GM23338 (cell line): ENCODE measurements around the gene LINGO1. TPM values are rescaled to one million over a fixed set of nuclear protein-coding genes. Genes with fewer than 3 reads are reported as not detected.

Experiments
- ATAC-seq: fragments of 200-7000 bp; cut with Tn5 transposase; 3 replicates; pipeline ENCODE4 v1.9.1; 2020
- DNase-seq: peaks from one replicate; pipeline ENCODE4 v3.0.0-alpha.2; 2015; ENCODE audit warnings: low spot score
- H2AFZ ChIP-seq: fragments of 200-600 bp; sonication (generic); 2 replicates; pipeline ENCODE4 v1.8.0; 2016; ENCODE audit warnings: antibody characterized with exemption, mild to moderate bottlenecking, moderate library complexity
- H3F3A ChIP-seq: fragments of 200-600 bp; sonication (generic); replicated peaks from 2 replicates; pipeline ENCODE4 v1.8.0; 2017; ENCODE audit warnings: antibody characterized with exemption, mixed run types, low read depth
- H3K27ac ChIP-seq: fragments of 200-600 bp; sonication (generic); 2 replicates; pipeline ENCODE4 v1.6.1; 2016; ENCODE audit warnings: low read depth
- H3K27me3 ChIP-seq: fragments of 200-600 bp; sonication (generic); 2 replicates; pipeline ENCODE4 v1.8.0; 2016; ENCODE audit warnings: mild to moderate bottlenecking, mixed run types, moderate library complexity; ENCODE audit not compliant: insufficient read depth
- H3K36me3 ChIP-seq: fragments of 200-600 bp; sonication (generic); 2 replicates; pipeline ENCODE4 v1.8.0; 2016; ENCODE audit warnings: mild to moderate bottlenecking; ENCODE audit not compliant: insufficient read depth
- H3K4me1 ChIP-seq: fragments of 200-600 bp; sonication (generic); 2 replicates; pipeline ENCODE4 v1.8.0; 2016; ENCODE audit warnings: mild to moderate bottlenecking, moderate library complexity; ENCODE audit not compliant: insufficient read depth
- H3K4me2 ChIP-seq: fragments of 200-600 bp; sonication (generic); 2 replicates; pipeline ENCODE4 v1.7.1; 2017; ENCODE audit warnings: mixed run types
- H3K4me3 ChIP-seq: fragments of 200-600 bp; sonication (generic); 2 replicates; pipeline ENCODE4 v1.6.1; 2016; ENCODE audit warnings: mixed run types
- H3K79me2 ChIP-seq: fragments of 200-600 bp; sonication (generic); replicated peaks from 2 replicates; pipeline ENCODE4 v1.8.0; 2017; ENCODE audit warnings: mild to moderate bottlenecking; ENCODE audit not compliant: insufficient read depth
- H3K9me2 ChIP-seq: fragments of 200-600 bp; sonication (generic); 2 replicates; pipeline ENCODE4 v1.8.0; 2017; ENCODE audit not compliant: insufficient read depth
- H4K20me1 ChIP-seq: fragments of 200-600 bp; sonication (generic); replicated peaks from 2 replicates; pipeline ENCODE4 v1.8.0; 2017; ENCODE audit warnings: mild to moderate bottlenecking; ENCODE audit not compliant: insufficient read depth
- H3K27ac Mint-ChIP-seq: 2 replicates; pipeline ENCODE4 v1.8.0; 2020; ENCODE audit warnings: inconsistent platforms, mild to moderate bottlenecking, moderate library complexity, mixed read lengths
- H3K27me3 Mint-ChIP-seq: 3 replicates; pipeline ENCODE4 v1.8.0; 2022; ENCODE audit warnings: low read depth, mild to moderate bottlenecking, moderate library complexity, mixed read lengths, inconsistent platforms; ENCODE audit not compliant: insufficient read depth, poor library complexity
- H3K36me3 Mint-ChIP-seq: 3 replicates; pipeline ENCODE4 v1.8.0; 2021; ENCODE audit warnings: low read depth, mild to moderate bottlenecking, inconsistent platforms, moderate library complexity, mixed read lengths
- H3K4me1 Mint-ChIP-seq: 3 replicates; pipeline ENCODE4 v1.8.0; 2020; ENCODE audit warnings: mild to moderate bottlenecking, inconsistent platforms, mixed read lengths
- H3K4me3 Mint-ChIP-seq: 3 replicates; pipeline ENCODE4 v1.8.0; 2021; ENCODE audit warnings: moderate library complexity, mild to moderate bottlenecking, inconsistent platforms, mixed read lengths
- H3K9me3 Mint-ChIP-seq: 3 replicates; pipeline ENCODE4 v1.8.0; 2020; ENCODE audit warnings: moderate library complexity, mild to moderate bottlenecking, inconsistent platforms, mixed read lengths
- CREB1 ChIP-seq: fragments of 250-450 bp; sonication (Bioruptor Pico); IDR thresholded peaks from 2 replicates; pipeline ENCODE4 v1.5.0; 2020; ENCODE audit warnings: low read depth, mild to moderate bottlenecking, moderate library complexity
- CTCF ChIP-seq, 2 experiments: fragments of 200-600 bp in 1 of 2; sonication (generic) in 1 of 2; conservative IDR thresholded peaks; 2 replicates each; pipeline versions ENCODE4 v1.5.1 to v1.6.1; 2016 to 2017; ENCODE audit warnings: antibody characterized with exemption in 2 of 2, low read depth in 2 of 2, mild to moderate bottlenecking in 2 of 2, moderate library complexity in 1 of 2
- ETS1 ChIP-seq: IDR thresholded peaks from 2 replicates; pipeline ENCODE4 v1.6.1; 2016; ENCODE audit warnings: antibody characterized with exemption
- EZH2 ChIP-seq: fragments of 200-600 bp; sonication (generic); IDR thresholded peaks from one replicate; pipeline ENCODE4 v1.8.0; 2017; ENCODE audit warnings: antibody characterized with exemption, mild to moderate bottlenecking, low read depth; ENCODE audit not compliant: unreplicated experiment
- EZH2phosphoT487 ChIP-seq: fragments of 200-600 bp; sonication (generic); IDR thresholded peaks from one replicate; pipeline ENCODE4 v1.8.1; 2018; ENCODE audit warnings: antibody characterized with exemption; ENCODE audit not compliant: unreplicated experiment
- JUNB ChIP-seq: IDR thresholded peaks from one replicate; pipeline ENCODE4 v1.6.1; 2016; ENCODE audit warnings: antibody characterized with exemption; ENCODE audit not compliant: unreplicated experiment
- NANOG ChIP-seq: IDR thresholded peaks from 2 replicates; pipeline ENCODE4 v1.6.1; 2016; ENCODE audit warnings: antibody characterized with exemption, borderline replicate concordance
- POLR2AphosphoS5 ChIP-seq: IDR thresholded peaks from 2 replicates; pipeline ENCODE4 v1.6.1; 2016; ENCODE audit warnings: antibody characterized with exemption, low read depth
- REST ChIP-seq: IDR thresholded peaks from one replicate; pipeline ENCODE4 v1.6.1; 2018; ENCODE audit warnings: antibody characterized with exemption; ENCODE audit not compliant: unreplicated experiment
- STAT1 ChIP-seq: IDR thresholded peaks from one replicate; pipeline ENCODE4 v1.6.1; 2016; ENCODE audit warnings: antibody characterized with exemption; ENCODE audit not compliant: unreplicated experiment
- ZNF114 ChIP-seq: fragments of 250-450 bp; sonication (Bioruptor Pico); IDR thresholded peaks from 2 replicates; pipeline ENCODE4 v1.5.0; 2020; ENCODE audit warnings: mild to moderate bottlenecking, moderate library complexity
- ZNF331 ChIP-seq: fragments of 250-450 bp; sonication (Bioruptor Pico); IDR thresholded peaks from 2 replicates; pipeline ENCODE4 v1.5.0; 2020; ENCODE audit warnings: low read depth, mild to moderate bottlenecking, moderate library complexity
- ZNF462 ChIP-seq: fragments of 250-450 bp; sonication (Bioruptor Pico); IDR thresholded peaks from 2 replicates; pipeline ENCODE4 v1.5.0; 2020; ENCODE audit warnings: mild to moderate bottlenecking, moderate library complexity
- long read RNA-seq: library from polyadenylated mRNA; unstranded; transcript quantifications from one replicate; pipeline ENCODE4 v2.0.0, GENCODE V29; 2020; ENCODE audit not compliant: unreplicated experiment
- polyA plus RNA-seq: library from polyadenylated mRNA; unstranded; fragments of >200 nt; fragmentation: Nextera tagmentation; extraction: Ambion mirVana; gene quantifications from 2 replicates; pipeline ENCODE4 v1.2.1, GENCODE V29; 2016
- total RNA-seq: library from RNA; depleted of rRNA; stranded (reverse); fragments of >200 nt; shearing (Covaris generic); gene quantifications from 2 replicates; pipeline ENCODE4 v1.2.3, GENCODE V29; 2014; rRNA removed

Gene LINGO1
- 52.0 and 63.1 TPM in 2 replicates for total RNA-seq
- polyA plus RNA-seq = 16.0 and 16.9 TPM in 2 replicates
- long read RNA-seq, partial matches to known transcripts = 0 of 8 reads
- long read RNA-seq, other reads (novel, unspliced or antisense) = 8 of 8 reads

GRCh38 chr15:77632534-77633133, at the start of gene LINGO1:
Gene LINGO1, minus strand, starts transcription at chr15:77632912. Its CDS starts 597 bp downstream, at chr15:77632315.
- H3K4me1 ChIP-seq = peaks cover 50% of the 10 kb centered on the region
- peak; percentile 81 for DNase-seq
- no peak for ATAC-seq
- H3K27ac ChIP-seq = peak within 1 kb of the TSS; percentile 94
- Mint-ChIP-seq H3K9me3 (no peaks in the 10 kb centered on the region), H3K4me3 (peak within 1 kb of the TSS; percentile 73), H3K36me3 (peaks cover 6% of the 10 kb centered on the region; the same call in 2 of the 3 replicates), H3K4me1 (peaks cover 58% of the 10 kb centered on the region), H3K27me3 (peaks cover 17% of the 10 kb centered on the region), H3K27ac (peak within 1 kb of the TSS; percentile 98)
- peaks cover 43% of the 10 kb centered on the region for H3K79me2 ChIP-seq
- no peaks in the 10 kb centered on the region for H3K36me3 ChIP-seq
- H3K4me3 ChIP-seq = peak within 1 kb of the TSS; percentile 83
- no peaks in the 10 kb centered on the region for H3K9me2 ChIP-seq
- H3K4me2 ChIP-seq = peak within 1 kb of the TSS; percentile 98
- TF ChIP-seq JUNB (no peak), ETS1 (no peak), CREB1 (CRISPR knock-in tag) (no peak), ZNF114 (CRISPR knock-in tag) (no peak), POLR2AphosphoS5 (no peak), NANOG (no peak), CTCF (conservative IDR thresholded peaks at IDR 0.05; ENCODE audit: low read depth in 2 of 2) (no peak), REST (no peak), ZNF331 (CRISPR knock-in tag) (no peak), EZH2 (no peak), ZNF462 (CRISPR knock-in tag) (no peak), STAT1 (no peak), EZH2phosphoT487 (no peak)
- H3K27me3 ChIP-seq = no peaks in the 10 kb centered on the region
- no peaks in the 10 kb centered on the region for H4K20me1 ChIP-seq
- H2AFZ ChIP-seq = peak within 1 kb of the TSS; percentile 63
- peaks cover 13% of the 10 kb centered on the region for H3F3A ChIP-seq
